ENCODE data around the gene KIF2A.

The KIF2A gene

GRCh38 chr5:62305715-62306322 lies at the start of gene KIF2A:
TSS of gene KIF2A (plus strand) at chr5:62306206. CDS start at chr5:62306473, 267 bp downstream.
- peak; percentile 87 to 92 for DNase-seq (ENCODE audit: low read depth in 2 of 2)

GRCh38 chr5:62257020-62257367 lies 49.0 kb upstream of the KIF2A start:
- no peak for DNase-seq (ENCODE audit: low read depth in 2 of 2)

- DNase-seq (ENCODE audit: low read depth in 2 of 2) = no peak
Observed at GRCh38 chr5:62258654-62259053, 47.4 kb upstream of the KIF2A start.

- no peak for DNase-seq (ENCODE audit: low read depth in 2 of 2)
Observed at GRCh38 chr5:62259699-62260250, 46.2 kb upstream of the KIF2A start.

- no peak for DNase-seq (ENCODE audit: low read depth in 2 of 2)
Observed at GRCh38 chr5:62260513-62260912, 45.5 kb upstream of the KIF2A start.

GRCh38 chr5:62263401-62263800 lies 42.6 kb upstream of the KIF2A start:
- DNase-seq (ENCODE audit: low read depth in 2 of 2) = no peak

GRCh38 chr5:62265648-62266112 lies 40.3 kb upstream of the KIF2A start:
- DNase-seq (ENCODE audit: low read depth in 2 of 2) = no peak

- DNase-seq (ENCODE audit: low read depth in 2 of 2) = no peak
Observed at GRCh38 chr5:62266573-62266972, 39.4 kb upstream of the KIF2A start.

- DNase-seq (ENCODE audit: low read depth in 2 of 2) = no peak
Observed at GRCh38 chr5:62268234-62268633, 37.8 kb upstream of the KIF2A start.

GRCh38 chr5:62268792-62269191 lies 37.2 kb upstream of the KIF2A start:
- DNase-seq (ENCODE audit: low read depth in 2 of 2) = no peak

GRCh38 chr5:62271370-62271769 lies 34.6 kb upstream of the KIF2A start:
- no peak for DNase-seq (ENCODE audit: low read depth in 2 of 2)

- DNase-seq (ENCODE audit: low read depth in 2 of 2) = no peak
Observed at GRCh38 chr5:62271870-62272269, 34.1 kb upstream of the KIF2A start.

GRCh38 chr5:62273687-62274086 lies 32.3 kb upstream of the KIF2A start:
- DNase-seq (ENCODE audit: low read depth in 2 of 2) = no peak

GRCh38 chr5:62275581-62275980 lies 30.4 kb upstream of the KIF2A start:
- no peak for DNase-seq (ENCODE audit: low read depth in 2 of 2)

GRCh38 chr5:62281411-62281810 lies 24.6 kb upstream of the KIF2A start:
- DNase-seq (ENCODE audit: low read depth in 2 of 2) = no peak

- no peak for DNase-seq (ENCODE audit: low read depth in 2 of 2)
Observed at GRCh38 chr5:62282064-62282463, 23.9 kb upstream of the KIF2A start.

GRCh38 chr5:62283005-62283404 lies 23.0 kb upstream of the KIF2A start:
- DNase-seq (ENCODE audit: low read depth in 2 of 2) = no peak

GRCh38 chr5:62283861-62284260 lies 22.1 kb upstream of the KIF2A start:
- no peak for DNase-seq (ENCODE audit: low read depth in 2 of 2)

- DNase-seq (ENCODE audit: low read depth in 2 of 2) = peak; percentile 59 to 61
Observed at GRCh38 chr5:62284946-62285891, 20.8 kb upstream of the KIF2A start.

GRCh38 chr5:62286834-62287233 lies 19.2 kb upstream of the KIF2A start:
- no peak for DNase-seq (ENCODE audit: low read depth in 2 of 2)

- no peak for DNase-seq (ENCODE audit: low read depth in 2 of 2)
Observed at GRCh38 chr5:62287237-62287636, 18.8 kb upstream of the KIF2A start.

GRCh38 chr5:62288118-62288517 lies 17.9 kb upstream of the KIF2A start:
- DNase-seq (ENCODE audit: low read depth in 2 of 2) = no peak

GRCh38 chr5:62289813-62290212 lies 16.2 kb upstream of the KIF2A start:
- DNase-seq (ENCODE audit: low read depth in 2 of 2) = no peak
